Testis (tissue), 3 donors: ENCODE results near the gene HELZ. TPM values are rescaled to one million over a fixed set of nuclear protein-coding genes. Genes with fewer than 3 reads are reported as not detected.
"Not testable (repeated sequence)": the region's sequence is repeated elsewhere in the genome, so short reads cannot be mapped to it uniquely, and the experiment has no call there.

Experiments
- DNase-seq: peaks from one replicate; pipeline ENCODE4 v3.0.0-alpha.2; 2019
- H3K27ac ChIP-seq, 2 donors: fragments of 200-600 bp; sonication (generic); one replicate each; pipeline ENCODE4 v1.5.1; 2019
- H3K27me3 ChIP-seq: fragments of 200-600 bp; sonication (generic); one replicate; pipeline ENCODE4 v1.5.1; 2019
- H3K36me3 ChIP-seq: fragments of 200-600 bp; sonication (generic); one replicate; pipeline ENCODE4 v1.5.1; 2017; ENCODE audit warnings: low read depth; ENCODE audit errors: missing control alignments
- H3K4me1 ChIP-seq: fragments of 200-600 bp; sonication (generic); one replicate; pipeline ENCODE4 v1.5.1; 2019
- H3K4me3 ChIP-seq, 2 donors: fragments of 200-600 bp; sonication (generic); one replicate each; pipeline ENCODE4 v1.5.1; 2017 to 2019
- H3K9me3 ChIP-seq: fragments of 200-600 bp; sonication (generic); one replicate; pipeline ENCODE4 v1.5.1; 2017
- POLR2A ChIP-seq: fragments of 450-650 bp; IDR thresholded peaks from one replicate; pipeline ENCODE4 v1.6.1; 2017; ENCODE audit warnings: antibody characterized with exemption, mild to moderate bottlenecking, moderate library complexity
- WGBS, 2 donors: methylation state at CpG; one replicate each; pipeline ENCODE4 v1.1.5; 2018; 5-methylcytosine and 5-hydroxymethylcytosine counted together
- intact Hi-C: fragments of 100-400 bp; cut with DNase I; formaldehyde crosslinking; loops from one replicate; pipeline ENCODE4 v1.15.1; 2023; ENCODE audit warnings: low total_unique reads
- polyA plus RNA-seq: library from polyadenylated mRNA; stranded (reverse); fragments of 350-450 nt; fragmentation: Illumina TruSeq; extraction: RNeasy Lipid Tissue Mini Kit (QIAGEN cat#74804); gene quantifications from one replicate; pipeline ENCODE4 v1.2.3, GENCODE V29; 2014; ENCODE audit warnings: low read depth, low replicate concordance; ENCODE audit not compliant: insufficient read depth
- total RNA-seq, 2 donors: library from RNA; depleted of rRNA; stranded (reverse); fragments of >200 nt; gene quantifications; one replicate each; pipeline ENCODE4 v1.2.3, GENCODE V29; 2016
- TF ChIP-seq, protein P1 (sequence below), 3 experiments: fragments of 450-650 bp in 2 of 3; fragments of 200-600 bp in 1 of 3; sonication (generic) in 1 of 3; IDR thresholded peaks; one replicate each; pipeline ENCODE4 v1.5.1; 2016 to 2019; ENCODE audit warnings: antibody characterized with exemption in 3 of 3, mild to moderate bottlenecking in 2 of 3, moderate library complexity in 1 of 3

Gene HELZ
- total and polyA plus RNA-seq, 3 donors from 2014 or later = 26.2 to 154 (median 142) TPM

DNA sequence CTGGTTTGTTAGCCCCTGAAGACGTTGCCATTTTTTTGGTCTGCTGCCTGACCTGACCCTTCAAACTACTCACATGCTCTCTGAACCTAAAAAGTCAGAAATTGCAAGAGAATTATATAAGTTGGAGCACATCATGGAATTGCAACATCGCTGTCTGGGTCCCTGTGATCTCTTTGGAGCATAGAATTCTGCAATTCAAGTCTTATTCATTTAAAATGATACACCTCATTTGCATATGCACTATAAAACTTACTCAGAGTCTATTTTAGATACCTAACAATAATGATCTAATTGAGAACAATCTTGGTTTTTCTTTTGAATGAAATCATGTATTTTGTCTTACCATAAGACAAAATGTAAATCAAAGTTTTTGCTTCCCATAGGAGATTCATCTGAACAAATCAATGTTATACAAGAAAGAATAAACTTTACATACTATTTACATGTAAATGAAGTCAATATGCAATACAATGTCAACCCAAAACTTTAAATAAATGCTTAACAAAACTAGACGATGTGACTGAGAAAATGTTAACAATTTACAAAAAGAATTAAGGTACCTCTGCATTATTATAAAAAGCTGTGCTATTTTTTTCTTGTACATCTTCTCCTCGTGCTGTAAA is 99.7 kb downstream of the HELZ start:
- no peak overlapping the region for H3K4me3 ChIP-seq
- no peaks in the 10 kb centered on the region for H3K36me3 ChIP-seq
- TF ChIP-seq, protein P1, sequence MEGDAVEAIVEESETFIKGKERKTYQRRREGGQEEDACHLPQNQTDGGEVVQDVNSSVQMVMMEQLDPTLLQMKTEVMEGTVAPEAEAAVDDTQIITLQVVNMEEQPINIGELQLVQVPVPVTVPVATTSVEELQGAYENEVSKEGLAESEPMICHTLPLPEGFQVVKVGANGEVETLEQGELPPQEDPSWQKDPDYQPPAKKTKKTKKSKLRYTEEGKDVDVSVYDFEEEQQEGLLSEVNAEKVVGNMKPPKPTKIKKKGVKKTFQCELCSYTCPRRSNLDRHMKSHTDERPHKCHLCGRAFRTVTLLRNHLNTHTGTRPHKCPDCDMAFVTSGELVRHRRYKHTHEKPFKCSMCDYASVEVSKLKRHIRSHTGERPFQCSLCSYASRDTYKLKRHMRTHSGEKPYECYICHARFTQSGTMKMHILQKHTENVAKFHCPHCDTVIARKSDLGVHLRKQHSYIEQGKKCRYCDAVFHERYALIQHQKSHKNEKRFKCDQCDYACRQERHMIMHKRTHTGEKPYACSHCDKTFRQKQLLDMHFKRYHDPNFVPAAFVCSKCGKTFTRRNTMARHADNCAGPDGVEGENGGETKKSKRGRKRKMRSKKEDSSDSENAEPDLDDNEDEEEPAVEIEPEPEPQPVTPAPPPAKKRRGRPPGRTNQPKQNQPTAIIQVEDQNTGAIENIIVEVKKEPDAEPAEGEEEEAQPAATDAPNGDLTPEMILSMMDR (IDR thresholded peaks at IDR 0.05) = no peak
- no peak for TF ChIP-seq POLR2A
- H3K4me1 ChIP-seq = no peaks in the 10 kb centered on the region
- 85 to 88% methylated on average over 4 of the region's 4 CpGs for WGBS, 2 donors
- intact Hi-C loops = no loop called here
- no peaks in the 10 kb centered on the region for H3K27me3 ChIP-seq
- H3K27ac ChIP-seq = no peak overlapping the region
- no peaks in the 10 kb centered on the region for H3K9me3 ChIP-seq
- DNase-seq = no peak

DNA sequence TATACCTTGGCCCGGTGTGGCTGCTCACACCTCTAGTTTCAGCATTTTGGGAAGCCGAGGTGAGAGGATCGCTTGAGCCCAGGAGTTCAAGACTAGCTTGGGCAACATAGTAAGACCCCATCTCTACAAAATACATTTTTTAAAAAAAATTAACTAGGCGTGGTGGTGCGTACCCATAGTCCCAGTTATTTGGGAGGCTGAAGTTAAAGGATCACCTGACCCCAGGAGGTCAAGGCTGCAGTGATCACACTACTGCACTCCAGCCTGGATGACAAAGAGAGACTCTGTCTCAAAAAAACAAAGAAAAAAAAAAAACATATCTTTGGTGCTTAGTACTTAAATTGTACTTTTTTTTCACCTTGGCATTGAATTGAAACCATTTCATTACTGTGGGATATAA is 101.7 kb downstream of the HELZ start:
- H3K9me3 ChIP-seq = no peaks in the 10 kb centered on the region
- no peak overlapping the region for H3K27ac ChIP-seq
- TF ChIP-seq POLR2A = no peak
- TF ChIP-seq, protein P1 (IDR thresholded peaks at IDR 0.05) = no peak
- 91 to 97% methylated on average over 5 of the region's 5 CpGs for WGBS, 2 donors
- no peak for DNase-seq
- H3K4me1 ChIP-seq = no peaks in the 10 kb centered on the region
- no peaks in the 10 kb centered on the region for H3K27me3 ChIP-seq
- intact Hi-C loops = no loop called here
- H3K4me3 ChIP-seq = no peak overlapping the region
- no peaks in the 10 kb centered on the region for H3K36me3 ChIP-seq

DNA sequence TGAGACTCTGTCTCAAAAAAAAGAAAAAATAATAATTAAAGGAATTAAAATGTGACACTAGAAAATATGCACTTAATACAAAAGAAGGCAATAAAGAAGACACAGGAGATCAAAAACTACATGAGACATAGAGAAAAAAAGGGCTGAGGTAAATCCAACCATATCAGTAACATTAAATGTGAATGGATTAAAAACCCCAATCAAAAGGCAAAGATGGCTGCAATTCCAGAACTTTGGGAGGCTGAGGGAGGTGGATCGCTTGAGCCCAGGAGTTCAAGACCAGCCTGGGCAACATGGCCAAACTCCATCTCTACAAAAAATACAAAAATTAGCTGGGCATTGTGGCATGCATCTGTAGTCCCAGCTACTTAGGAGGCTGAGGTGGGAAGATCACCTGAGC is 103.0 kb downstream of the HELZ start:
- H3K36me3 ChIP-seq, intact Hi-C loops, H3K27me3 ChIP-seq, H3K4me1 ChIP-seq, H3K4me3 ChIP-seq, H3K9me3 ChIP-seq, DNase-seq, H3K27ac ChIP-seq: not testable (repeated sequence)
- 92 to 100% methylated on average over 1 of the region's 1 CpG for WGBS, 2 donors

DNA sequence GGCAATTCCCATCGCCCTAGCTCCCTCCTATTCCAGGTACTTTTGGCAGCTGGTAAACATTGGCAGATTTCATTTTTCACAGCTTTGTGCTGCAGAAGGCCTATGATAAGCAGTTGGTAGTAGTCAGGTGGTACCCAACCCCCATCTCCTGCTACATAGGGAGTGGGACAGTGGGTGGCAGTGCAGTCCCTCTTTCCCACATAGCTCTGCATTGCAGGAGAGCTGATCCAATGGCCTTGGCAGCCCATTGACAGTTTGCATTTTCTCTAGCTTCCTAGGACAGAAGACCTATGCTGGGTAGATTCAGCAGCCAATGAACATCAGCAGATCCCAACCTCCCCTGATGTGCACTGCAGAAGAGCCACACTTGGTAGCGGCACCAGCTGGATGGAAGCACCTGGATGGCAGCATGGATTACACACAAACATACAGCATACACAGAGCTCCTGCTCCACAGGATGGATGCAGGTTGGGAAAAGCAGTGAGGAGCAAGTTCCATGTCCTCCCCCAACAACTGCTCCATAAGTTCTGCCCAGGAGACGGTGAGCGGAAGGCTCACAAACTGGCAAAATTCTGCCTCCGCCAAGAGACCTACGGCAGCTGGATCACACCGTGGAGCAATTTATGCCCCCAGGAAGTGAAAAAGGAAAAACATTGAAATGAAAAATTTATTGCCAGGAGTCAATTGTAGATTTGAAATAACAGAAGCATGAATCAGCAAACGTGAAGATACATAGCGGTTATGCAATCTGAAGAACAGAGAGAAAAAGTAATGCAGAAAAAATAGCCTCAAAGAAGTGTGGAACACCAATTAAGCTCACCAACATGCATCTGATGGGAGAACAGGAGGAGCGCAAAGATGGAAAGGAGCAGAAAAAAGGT is 105.0 kb downstream of the HELZ start:
- no peak overlapping the region for H3K4me3 ChIP-seq
- 91 to 94% methylated on average over 10 of the region's 10 CpGs for WGBS, 2 donors
- no peaks in the 10 kb centered on the region for H3K4me1 ChIP-seq
- no peaks in the 10 kb centered on the region for H3K9me3 ChIP-seq
- no peaks in the 10 kb centered on the region for H3K36me3 ChIP-seq
- H3K27ac ChIP-seq = no peak overlapping the region
- TF ChIP-seq POLR2A = no peak
- TF ChIP-seq, protein P1 (IDR thresholded peaks at IDR 0.05) = no peak
- DNase-seq = peak; percentile 36
- intact Hi-C loops = no loop called here
- no peaks in the 10 kb centered on the region for H3K27me3 ChIP-seq

DNA sequence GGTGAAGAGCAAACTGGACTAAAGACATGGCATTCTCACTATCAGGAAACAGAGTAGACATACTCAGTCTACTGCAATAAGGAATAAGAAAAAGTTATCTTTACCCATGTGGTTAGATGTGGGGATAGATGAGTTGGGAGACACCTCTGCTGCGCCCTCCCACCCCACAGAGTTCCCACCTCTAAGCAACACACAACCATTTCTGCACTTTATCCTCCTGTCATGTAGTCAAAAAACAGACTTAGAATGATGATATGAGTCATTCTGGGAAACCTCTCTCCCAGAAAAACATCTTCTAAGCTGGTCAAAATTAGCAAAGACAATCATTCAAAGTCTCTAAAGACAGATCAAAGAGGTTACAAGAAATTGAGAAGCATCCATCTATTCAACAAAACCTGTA is 105.7 kb downstream of the HELZ start:
- intact Hi-C loops = no loop called here
- H3K27me3 ChIP-seq = no peaks in the 10 kb centered on the region
- no peak overlapping the region for H3K27ac ChIP-seq
- TF ChIP-seq, protein P1 (IDR thresholded peaks at IDR 0.05) = no peak
- no peak for TF ChIP-seq POLR2A
- no peaks in the 10 kb centered on the region for H3K9me3 ChIP-seq
- H3K36me3 ChIP-seq = no peaks in the 10 kb centered on the region
- 86 to 100% methylated on average over 1 of the region's 1 CpG for WGBS, 2 donors
- no peaks in the 10 kb centered on the region for H3K4me1 ChIP-seq
- no peak overlapping the region for H3K4me3 ChIP-seq
- no peak for DNase-seq
